HUDEP-2 (cell line): ENCODE measurements around the gene EHD4.
A peak's percentile ranks its signal among the peaks of the same experiment; 100 is the strongest.

Source experiments
- DNase-seq, 76 experiments: peaks; one replicate each; lab custom pipeline; 2025; ENCODE audit not compliant: unreplicated experiment in 76 of 76; lab: John Stamatoyannopoulos, UW

Gene EHD4

GRCh38 chr15:41995476-41995855 lies 23.1 kb upstream of the EHD4 start:
- DNase-seq: no peak

GRCh38 chr15:41994772-41995475 lies 22.6 kb upstream of the EHD4 start:
- no peak for DNase-seq

- DNase-seq: no peak
Measured at GRCh38 chr15:41994171-41994650, 21.9 kb upstream of the EHD4 start.

GRCh38 chr15:41993472-41994170 lies 21.3 kb upstream of the EHD4 start:
- no peak for DNase-seq

GRCh38 chr15:41992803-41993190 lies 20.4 kb upstream of the EHD4 start:
- DNase-seq: no peak

GRCh38 chr15:41992151-41992802 lies 19.9 kb upstream of the EHD4 start:
- DNase-seq: no peak

GRCh38 chr15:41990691-41991090 lies 18.3 kb upstream of the EHD4 start:
- DNase-seq: no peak

GRCh38 chr15:41990243-41990605 lies 17.9 kb upstream of the EHD4 start:
- no peak for DNase-seq

GRCh38 chr15:41989573-41990242 lies 17.4 kb upstream of the EHD4 start:
- peak in 69 of 76 experiments; percentile 4 to 90 (median 62) for DNase-seq

- DNase-seq: no peak
Measured at GRCh38 chr15:41988896-41989572, 16.7 kb upstream of the EHD4 start.

- no peak for DNase-seq
Measured at GRCh38 chr15:41987925-41988275, 15.5 kb upstream of the EHD4 start.

- no peak for DNase-seq
Measured at GRCh38 chr15:41987246-41987924, 15.0 kb upstream of the EHD4 start.

- no peak for DNase-seq
Measured at GRCh38 chr15:41985236-41986160, 13.1 kb upstream of the EHD4 start.

- no peak for DNase-seq
Measured at GRCh38 chr15:41984622-41985021, 12.3 kb upstream of the EHD4 start.

GRCh38 chr15:41983621-41984571 lies 11.5 kb upstream of the EHD4 start:
- no peak for DNase-seq

GRCh38 chr15:41983221-41983620 lies 10.9 kb upstream of the EHD4 start:
- DNase-seq: no peak

- no peak for DNase-seq
Measured at GRCh38 chr15:41982133-41982930, 10.0 kb upstream of the EHD4 start.
